HuH-7 (cell line): ENCODE results near the gene HBE1.
"Not testable (repeated sequence)": the region's sequence is repeated elsewhere in the genome, so short reads cannot be mapped to it uniquely, and the experiment has no call there.

Experiments used
- DNase-seq: peaks from one replicate; pipeline ENCODE4 v3.0.0; 2011; ENCODE audit warnings: low spot score

The HBE1 gene

DNA sequence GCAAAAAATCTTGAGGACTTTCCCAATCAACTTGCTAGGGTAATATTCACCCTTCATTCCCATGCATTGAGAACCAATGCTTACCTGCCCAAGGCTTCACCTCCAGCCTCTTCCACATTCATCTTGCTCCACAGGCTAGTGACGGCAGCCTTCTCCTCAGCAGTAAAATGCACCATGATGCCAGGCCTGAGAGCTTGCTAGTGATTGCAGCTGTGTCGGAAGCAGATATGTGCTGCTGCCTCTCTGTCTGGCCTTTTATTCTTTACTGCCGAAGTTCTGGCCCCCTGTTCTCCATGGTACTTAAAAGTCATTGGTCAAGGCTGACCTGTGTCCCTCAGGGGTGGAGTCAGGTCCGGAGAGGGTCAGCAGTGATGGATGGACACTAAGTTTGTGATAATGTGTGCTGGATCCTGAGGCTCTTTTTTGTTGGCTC, at the start of gene HBE1:
HBE1 (minus strand) TSS at position 231 of the 433 bp plus-strand sequence; CDS start at position 176, 55 bp downstream.
- DNase-seq: no peak

GRCh38 chr11:5317292-5317691, 47.5 kb upstream of the HBE1 start:
- no peak for DNase-seq

DNA sequence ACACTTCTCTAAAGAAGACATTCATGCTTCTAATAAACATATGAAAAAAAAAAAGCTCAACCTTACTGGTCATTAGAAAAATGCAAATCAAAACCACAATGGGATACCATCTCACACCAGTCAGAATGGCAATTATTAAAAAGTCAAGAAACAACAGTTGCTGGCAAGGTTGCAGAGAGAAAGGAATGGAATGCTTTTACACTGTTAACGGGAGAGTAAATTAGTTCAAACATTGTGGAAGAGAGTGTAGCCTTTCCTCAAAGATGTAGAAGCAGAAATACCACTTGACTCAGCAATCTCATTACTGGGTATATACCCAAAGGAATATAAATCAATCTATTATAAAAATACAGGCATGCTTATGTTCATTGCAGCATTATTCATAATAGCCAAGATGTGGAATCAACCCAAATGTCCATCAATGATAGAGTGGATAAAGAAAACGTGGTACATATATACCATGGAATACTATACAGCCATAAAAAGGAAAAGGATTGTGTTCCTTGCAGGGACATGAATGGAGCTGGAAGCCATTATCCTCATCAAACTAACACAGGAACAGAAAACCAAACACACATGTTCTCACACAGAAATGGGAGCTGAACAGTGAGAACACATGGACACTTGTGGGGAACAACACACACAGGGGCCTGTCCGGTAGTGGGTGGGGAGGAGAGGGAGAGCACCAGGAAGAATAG, 43.7 kb upstream of the HBE1 start:
- not testable (repeated sequence) for DNase-seq

GRCh38 chr11:5310423-5310822, 40.7 kb upstream of the HBE1 start:
- no peak for DNase-seq

- no peak for DNase-seq
Observed at GRCh38 chr11:5307256-5308019, 37.7 kb upstream of the HBE1 start.

DNA sequence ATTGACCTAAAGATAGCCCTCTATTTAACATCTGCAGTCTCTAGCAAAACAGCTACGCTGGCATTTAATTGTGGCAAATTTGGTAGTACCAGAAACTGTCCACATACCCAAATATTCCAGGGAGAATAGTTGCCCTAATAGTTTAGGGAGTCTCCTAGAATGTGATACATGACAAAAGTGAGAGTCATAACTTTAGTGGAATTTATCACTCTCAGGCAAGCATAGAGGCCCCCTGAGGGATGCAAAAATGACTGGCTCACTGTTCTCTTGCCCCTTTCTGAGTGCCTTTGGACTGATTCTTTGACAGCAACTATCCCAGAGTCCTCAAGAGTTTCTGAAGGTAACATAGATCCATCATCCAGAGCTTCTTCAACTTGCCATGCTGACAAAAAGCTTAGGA, 34.3 kb upstream of the HBE1 start:
- DNase-seq: no peak

- DNase-seq: no peak
Observed at GRCh38 chr11:5303626-5304025, 33.9 kb upstream of the HBE1 start.

DNA sequence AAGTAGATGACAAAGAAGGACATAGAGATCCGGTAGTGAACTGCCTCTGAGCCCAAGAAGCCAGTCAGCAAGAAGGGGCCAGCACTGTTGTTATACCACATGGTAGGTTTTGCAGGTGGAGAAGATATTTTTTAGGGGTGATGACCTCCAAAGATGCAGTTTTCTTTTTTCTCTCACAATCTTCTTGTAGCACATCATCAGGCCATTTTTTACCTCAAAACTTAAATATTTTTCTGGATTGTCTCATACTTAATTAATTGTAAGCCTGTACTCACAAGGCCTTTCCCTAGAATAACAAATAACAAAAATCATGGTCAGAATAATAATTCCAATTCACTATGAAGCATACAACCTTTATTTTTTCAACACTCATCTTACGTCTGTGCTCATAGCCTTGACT, 32.1 kb upstream of the HBE1 start, which contains the start of gene OR51B4:
OR51B4 (minus strand) TSS at position 101 of the 400 bp plus-strand sequence; CDS start at position 101, 0 bp downstream.
- DNase-seq: no peak

- no peak for DNase-seq
Observed at GRCh38 chr11:5300251-5300650, 30.5 kb upstream of the HBE1 start.

- no peak for DNase-seq
Observed at GRCh38 chr11:5298451-5298850, 28.7 kb upstream of the HBE1 start.

DNA sequence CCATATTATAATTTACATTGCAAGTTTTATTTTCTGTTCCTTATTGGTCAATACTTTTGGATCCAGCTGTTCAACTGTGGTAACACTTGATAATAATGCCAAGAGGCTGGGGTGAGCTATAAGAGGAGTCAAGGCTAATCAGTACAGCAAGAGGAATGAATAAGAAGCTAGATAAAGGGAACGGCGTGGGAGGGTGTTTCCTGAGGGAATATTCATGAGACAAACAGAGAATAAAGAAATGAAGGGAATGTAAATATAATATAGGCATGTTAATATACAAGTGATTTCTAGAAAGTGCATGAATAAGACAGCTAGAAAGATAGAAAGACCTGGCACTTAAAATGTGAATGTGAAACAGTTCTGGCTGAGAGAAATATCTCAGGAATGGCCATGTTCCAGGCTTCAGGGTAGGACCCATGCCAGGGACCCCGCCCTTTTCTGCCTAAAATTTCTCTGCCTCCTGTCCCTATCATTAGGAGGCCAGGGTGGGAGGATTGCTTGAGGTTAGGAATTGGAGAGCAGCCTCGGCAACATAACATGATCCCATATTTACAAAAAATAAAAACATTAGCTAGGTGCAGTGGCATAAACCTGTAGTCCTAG, 28.1 kb upstream of the HBE1 start:
- no peak for DNase-seq

DNA sequence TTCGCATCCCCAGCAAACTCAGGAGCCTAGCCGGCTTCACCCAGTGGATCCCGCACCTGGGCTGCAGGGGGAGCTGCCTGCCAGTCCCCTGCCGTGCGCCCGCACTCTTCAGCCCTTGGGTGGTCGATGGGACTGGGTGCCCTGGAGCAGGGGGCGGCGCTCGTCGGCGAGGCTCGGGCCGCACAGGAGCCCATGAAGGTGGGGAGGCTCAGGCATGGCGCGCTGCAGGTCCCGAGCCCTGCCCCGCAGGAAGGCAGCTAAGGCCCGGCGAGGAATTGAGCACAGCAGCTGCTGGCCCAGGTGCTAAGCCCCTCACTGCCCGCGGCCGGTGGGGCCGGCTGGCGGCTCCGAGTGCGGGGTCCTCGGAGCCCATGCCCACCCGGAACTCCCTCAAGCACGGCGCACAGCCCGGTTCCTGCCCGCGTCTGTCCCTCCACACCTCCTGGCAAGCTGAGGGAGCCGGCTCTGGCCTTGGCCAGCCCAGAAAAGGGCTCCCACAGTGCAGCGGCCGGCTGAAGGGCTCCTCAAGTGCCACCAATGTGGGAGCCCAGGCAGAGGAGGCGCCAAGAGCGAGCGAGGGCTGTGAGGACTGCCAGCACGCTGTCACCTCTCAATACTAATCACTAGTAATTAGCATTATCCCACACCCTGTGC, 24.7 kb upstream of the HBE1 start:
- DNase-seq: not testable (repeated sequence)

GRCh38 chr11:5293028-5293427, 23.3 kb upstream of the HBE1 start:
- no peak for DNase-seq

DNA sequence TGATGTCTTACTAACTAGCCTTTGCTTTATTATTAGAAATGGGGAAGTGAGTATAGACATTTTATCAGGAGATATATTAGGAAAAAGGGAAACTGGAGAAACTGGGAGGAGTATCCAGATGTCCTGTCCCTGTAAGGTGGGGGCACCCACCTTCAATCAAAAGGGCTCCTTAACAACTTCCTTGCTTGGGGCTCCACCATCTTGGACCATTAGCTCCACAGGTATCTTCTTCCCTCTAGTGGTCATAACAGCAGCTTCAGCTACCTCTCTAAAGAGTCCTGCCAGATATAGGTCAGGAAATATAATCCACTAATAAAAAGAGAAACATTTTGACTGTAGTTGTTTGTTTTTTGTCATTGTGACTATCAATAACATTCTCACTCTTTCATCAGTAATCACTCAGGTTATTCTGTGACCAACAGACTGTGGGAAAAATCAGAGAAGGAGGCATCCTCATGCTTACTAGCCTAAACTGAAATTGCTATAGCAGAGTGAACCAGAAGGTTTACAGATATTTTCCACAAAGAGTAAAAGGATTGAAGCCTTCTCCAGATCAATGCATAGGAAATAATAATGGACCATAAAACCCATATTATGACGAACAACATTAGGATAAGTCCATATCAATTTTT, 21.6 kb upstream of the HBE1 start:
- DNase-seq: peak; percentile 23

GRCh38 chr11:5290106-5290505, 20.4 kb upstream of the HBE1 start:
- DNase-seq: no peak

DNA sequence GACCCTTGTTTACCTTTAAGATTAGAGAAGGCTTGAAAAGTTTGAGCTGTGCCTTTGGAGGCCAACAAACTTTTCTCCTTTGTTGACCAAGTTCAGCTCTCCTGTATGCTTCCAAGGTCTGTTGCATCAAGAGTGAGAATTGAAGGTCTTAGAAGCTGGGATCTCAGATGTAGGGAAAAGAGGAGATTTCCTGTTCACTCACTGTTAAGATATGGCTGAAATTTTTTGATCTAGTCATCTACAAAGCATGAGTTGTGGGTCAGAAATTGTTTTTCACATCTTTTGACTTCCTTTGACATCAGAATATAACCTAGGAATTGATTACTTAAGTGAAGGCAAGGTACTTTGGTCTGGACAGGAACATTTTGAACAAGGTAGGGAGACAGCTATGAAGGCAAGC, 20.0 kb upstream of the HBE1 start:
- no peak for DNase-seq

DNA sequence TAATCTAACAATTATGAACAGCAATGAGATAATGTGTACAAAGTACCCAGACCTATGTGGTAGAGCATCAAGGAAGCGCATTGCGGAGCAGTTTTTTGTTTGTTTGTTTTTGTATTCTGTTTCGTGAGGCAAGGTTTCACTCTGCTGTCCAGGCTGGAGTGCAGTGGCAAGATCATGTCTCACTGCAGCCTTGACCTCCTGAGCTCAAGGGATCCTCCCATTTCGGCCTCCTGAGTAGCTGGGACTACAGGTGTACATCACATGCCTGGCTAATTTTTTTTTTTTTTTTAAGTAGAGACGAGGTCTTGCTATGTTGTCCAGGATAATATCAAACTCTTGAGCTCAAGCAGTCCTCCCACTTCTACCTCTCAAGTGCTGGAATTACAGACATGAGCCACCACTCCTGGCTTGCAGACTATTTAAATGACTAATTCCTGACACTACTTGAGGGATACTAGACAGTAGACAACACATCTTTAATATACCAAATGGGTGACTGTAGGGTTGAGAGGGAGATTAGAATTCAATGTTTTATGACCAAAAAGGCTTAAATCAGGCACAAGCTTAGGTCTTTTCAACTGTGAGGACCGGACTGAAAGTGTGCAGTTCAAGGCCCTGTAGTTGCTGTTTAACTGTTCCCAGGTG, 19.3 kb upstream of the HBE1 start:
- no peak for DNase-seq

DNA sequence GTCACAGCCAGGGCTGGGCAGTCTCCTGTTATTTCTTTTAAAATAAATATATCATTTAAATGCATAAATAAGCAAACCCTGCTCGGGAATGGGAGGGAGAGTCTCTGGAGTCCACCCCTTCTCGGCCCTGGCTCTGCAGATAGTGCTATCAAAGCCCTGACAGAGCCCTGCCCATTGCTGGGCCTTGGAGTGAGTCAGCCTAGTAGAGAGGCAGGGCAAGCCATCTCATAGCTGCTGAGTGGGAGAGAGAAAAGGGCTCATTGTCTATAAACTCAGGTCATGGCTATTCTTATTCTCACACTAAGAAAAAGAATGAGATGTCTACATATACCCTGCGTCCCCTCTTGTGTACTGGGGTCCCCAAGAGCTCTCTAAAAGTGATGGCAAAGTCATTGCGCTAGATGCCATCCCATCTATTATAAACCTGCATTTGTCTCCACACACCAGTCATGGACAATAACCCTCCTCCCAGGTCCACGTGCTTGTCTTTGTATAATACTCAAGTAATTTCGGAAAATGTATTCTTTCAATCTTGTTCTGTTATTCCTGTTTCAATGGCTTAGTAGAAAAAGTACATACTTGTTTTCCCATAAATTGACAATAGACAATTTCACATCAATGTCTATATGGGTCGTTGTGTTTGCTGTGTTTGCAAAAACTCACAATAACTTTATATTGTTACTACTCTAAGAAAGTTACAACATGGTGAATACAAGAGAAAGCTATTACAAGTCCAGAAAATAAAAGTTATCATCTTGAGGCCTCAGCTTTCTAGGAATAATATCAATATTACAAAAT, 18.6 kb upstream of the HBE1 start:
- no peak for DNase-seq

GRCh38 chr11:5286901-5287300, 17.2 kb upstream of the HBE1 start:
- no peak for DNase-seq

DNA sequence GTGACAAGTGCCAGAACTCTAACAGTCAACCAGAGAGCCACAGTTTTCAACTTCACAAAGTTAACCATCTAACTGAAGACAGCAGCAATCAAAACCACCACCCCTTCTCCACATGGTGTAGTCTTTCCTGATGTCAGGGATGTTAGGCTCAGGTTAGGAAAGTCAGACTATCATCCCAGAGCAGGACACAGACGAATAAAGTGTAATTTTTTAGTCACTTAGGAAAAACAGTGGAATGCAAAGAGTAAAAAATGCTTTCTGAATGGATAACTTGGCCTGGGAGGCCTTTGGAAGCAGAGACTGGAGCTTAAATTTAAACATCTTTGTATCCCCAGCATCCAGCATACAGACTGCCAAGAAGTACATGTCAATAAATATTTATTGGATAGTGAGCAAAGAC, 16.6 kb upstream of the HBE1 start:
- DNase-seq: no peak
